Omental fat pad (tissue), 4 donors: Measurements from ENCODE around the gene LIPC. TPM values are rescaled to one million over a fixed set of nuclear protein-coding genes. Genes with fewer than 3 reads are reported as not detected.

ENCODE experiments used
- ATAC-seq: fragments of 150-250 bp; one replicate; pipeline ENCODE4 v1.9.1; 2016; ENCODE audit warnings: mild to moderate bottlenecking, moderate library complexity; ENCODE audit not compliant: low FRiP score
- DNase-seq: peaks from one replicate; pipeline ENCODE4 v3.0.0-alpha.2; 2019; ENCODE audit warnings: low spot score
- small RNA-seq: library from RNA; depleted of rRNA; stranded (forward); fragments of <200 nt; gene quantifications from one replicate; pipeline ENCODE3, GENCODE V24; 2016
- total RNA-seq, 4 donors: library from RNA; depleted of rRNA; stranded (reverse); fragments of >200 nt; gene quantifications; one replicate each; pipeline ENCODE4 v1.1.0, GENCODE V29; 2016
- TF ChIP-seq, protein P1 (sequence below), 3 donors: fragments of 450-650 bp; IDR thresholded peaks; one replicate each; pipeline ENCODE4 v1.5.1; 2016 to 2017; ENCODE audit warnings: antibody characterized with exemption in 3 of 3, mild to moderate bottlenecking in 3 of 3, moderate library complexity in 2 of 3

The LIPC gene
- total RNA-seq, 4 donors from 2014 or later = 0.46 TPM; not detected in 3

GRCh38 chr15:58606577-58607080 is 174.8 kb downstream of the LIPC start:
- no peak for ATAC-seq
- TF ChIP-seq, protein P1, sequence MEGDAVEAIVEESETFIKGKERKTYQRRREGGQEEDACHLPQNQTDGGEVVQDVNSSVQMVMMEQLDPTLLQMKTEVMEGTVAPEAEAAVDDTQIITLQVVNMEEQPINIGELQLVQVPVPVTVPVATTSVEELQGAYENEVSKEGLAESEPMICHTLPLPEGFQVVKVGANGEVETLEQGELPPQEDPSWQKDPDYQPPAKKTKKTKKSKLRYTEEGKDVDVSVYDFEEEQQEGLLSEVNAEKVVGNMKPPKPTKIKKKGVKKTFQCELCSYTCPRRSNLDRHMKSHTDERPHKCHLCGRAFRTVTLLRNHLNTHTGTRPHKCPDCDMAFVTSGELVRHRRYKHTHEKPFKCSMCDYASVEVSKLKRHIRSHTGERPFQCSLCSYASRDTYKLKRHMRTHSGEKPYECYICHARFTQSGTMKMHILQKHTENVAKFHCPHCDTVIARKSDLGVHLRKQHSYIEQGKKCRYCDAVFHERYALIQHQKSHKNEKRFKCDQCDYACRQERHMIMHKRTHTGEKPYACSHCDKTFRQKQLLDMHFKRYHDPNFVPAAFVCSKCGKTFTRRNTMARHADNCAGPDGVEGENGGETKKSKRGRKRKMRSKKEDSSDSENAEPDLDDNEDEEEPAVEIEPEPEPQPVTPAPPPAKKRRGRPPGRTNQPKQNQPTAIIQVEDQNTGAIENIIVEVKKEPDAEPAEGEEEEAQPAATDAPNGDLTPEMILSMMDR (IDR thresholded peaks at IDR 0.05) = no peak
- no peak for DNase-seq

DNA sequence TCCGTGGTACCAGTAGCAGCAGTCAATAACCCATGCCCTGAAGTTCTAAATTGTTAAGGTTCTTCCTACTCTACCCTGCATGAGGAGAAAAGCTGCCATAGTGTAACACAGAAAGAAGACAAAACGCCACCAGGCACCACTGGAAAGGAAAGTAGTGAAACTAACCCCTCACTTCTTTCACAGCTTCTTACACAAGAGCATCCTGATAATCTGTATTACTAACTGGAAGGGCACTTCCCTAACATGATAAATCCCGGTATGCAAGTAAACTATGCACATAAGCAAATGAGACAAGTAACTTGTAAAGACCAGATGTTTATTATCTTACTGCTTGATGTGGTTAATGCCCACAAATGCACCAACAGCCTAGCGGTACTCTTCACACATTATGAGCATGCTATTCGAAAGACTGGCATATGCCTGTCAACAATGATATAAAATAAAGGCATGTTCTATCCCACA is 176.4 kb downstream of the LIPC start:
- TF ChIP-seq, protein P1 (IDR thresholded peaks at IDR 0.05) = no peak
- ATAC-seq (peak; percentile 80), DNase-seq (no peak)

GRCh38 chr15:58608711-58609110 is 176.9 kb downstream of the LIPC start:
- DNase-seq (no peak), ATAC-seq (no peak)
- TF ChIP-seq, protein P1 (IDR thresholded peaks at IDR 0.05) = no peak

GRCh38 chr15:58611731-58612676 is 180.2 kb downstream of the LIPC start:
- TF ChIP-seq, protein P1 (IDR thresholded peaks at IDR 0.05) = no peak
- no peak for DNase-seq
- no peak for ATAC-seq

- TF ChIP-seq, protein P1 (IDR thresholded peaks at IDR 0.05) = no peak
- ATAC-seq = no peak
- no peak for DNase-seq
These were observed 184.4 kb downstream of the LIPC start for GRCh38 chr15:58616171-58616570.

Small RNAs within 50 kb of the gene (small RNA-seq; reads per million reads assigned to genes)
- not detected for gene AC084781.2
